Thyroid gland (tissue), 4 donors: Measurements from ENCODE around the gene IL31RA. TPM values are rescaled to one million over a fixed set of nuclear protein-coding genes. Genes with fewer than 3 reads are reported as not detected.

Experiments
- DNase-seq, 2 donors: peaks; one replicate each; pipeline ENCODE4 v3.0.0-alpha.2; 2019
- H3K27ac ChIP-seq, 3 donors: fragments of 200-600 bp; sonication (generic); 1 replicate in 2 of 3; 2 replicates in 1 of 3; pipeline ENCODE4 v1.5.1; 2016 to 2019; ENCODE audit warnings: mild to moderate bottlenecking in 1 of 3, moderate library complexity in 1 of 3
- H3K27me3 ChIP-seq: fragments of 200-600 bp; sonication (generic); one replicate; pipeline ENCODE4 v1.5.1; 2019
- H3K36me3 ChIP-seq, 2 donors: fragments of 200-600 bp; sonication (generic); one replicate each; pipeline ENCODE4 v1.5.1; 2016 to 2019
- H3K4me1 ChIP-seq, 2 donors: fragments of 200-600 bp; sonication (generic); one replicate each; pipeline ENCODE4 v1.5.1; 2017 to 2019
- H3K4me3 ChIP-seq, 3 donors: fragments of 200-600 bp; sonication (generic); replicated peaks in 1 of 3; 1 replicate in 2 of 3; 2 replicates in 1 of 3; pipeline ENCODE4 v1.5.1; 2016; ENCODE audit warnings: mild to moderate bottlenecking in 1 of 3
- H3K9me3 ChIP-seq: fragments of 200-600 bp; sonication (generic); one replicate; pipeline ENCODE4 v1.5.1; 2017
- POLR2A ChIP-seq, 2 donors: fragments of 450-650 bp; IDR thresholded peaks; one replicate each; pipeline ENCODE4 v1.6.1; 2017; ENCODE audit warnings: antibody characterized with exemption in 2 of 2, mild to moderate bottlenecking in 2 of 2, moderate library complexity in 1 of 2
- WGBS, 2 donors: methylation state at CpG; one replicate each; pipeline ENCODE4 v1.1.5; 2017; 5-methylcytosine and 5-hydroxymethylcytosine counted together
- intact Hi-C: fragments of 100-400 bp; cut with DNase I; formaldehyde crosslinking; loops from one replicate; pipeline ENCODE4 v1.15.1; 2023
- total RNA-seq, 4 donors: library from RNA; depleted of rRNA; stranded (reverse); fragments of >200 nt; gene quantifications; one replicate each; pipeline ENCODE4 v1.2.3, GENCODE V29; 2016
- TF ChIP-seq, protein P1 (sequence below), 6 experiments: fragments of 200-600 bp in 3 of 6; fragments of 450-650 bp in 3 of 6; sonication (generic) in 3 of 6; IDR thresholded peaks; one replicate each; pipeline ENCODE4 v1.5.1; 2016 to 2019; ENCODE audit warnings: antibody characterized with exemption in 6 of 6, mild to moderate bottlenecking in 2 of 6, inconsistent platforms in 1 of 6, moderate library complexity in 1 of 6

The IL31RA gene
- total RNA-seq, 4 donors from 2014 or later, result not detected

GRCh38 chr5:55911784-55912653 is 60.9 kb downstream of the IL31RA start:
- no peaks in the 10 kb centered on the region for H3K27me3 ChIP-seq
- no peak overlapping the region for H3K27ac ChIP-seq
- H3K36me3 ChIP-seq, result no peaks in the 10 kb centered on the region
- H3K4me1 ChIP-seq, result no peaks in the 10 kb centered on the region
- intact Hi-C loops, result no loop called here
- 84 to 88% methylated on average over 2 of the region's 2 CpGs for WGBS, 2 donors
- H3K9me3 ChIP-seq, result no peaks in the 10 kb centered on the region
- no peak overlapping the region for H3K4me3 ChIP-seq
- TF ChIP-seq, protein P1, sequence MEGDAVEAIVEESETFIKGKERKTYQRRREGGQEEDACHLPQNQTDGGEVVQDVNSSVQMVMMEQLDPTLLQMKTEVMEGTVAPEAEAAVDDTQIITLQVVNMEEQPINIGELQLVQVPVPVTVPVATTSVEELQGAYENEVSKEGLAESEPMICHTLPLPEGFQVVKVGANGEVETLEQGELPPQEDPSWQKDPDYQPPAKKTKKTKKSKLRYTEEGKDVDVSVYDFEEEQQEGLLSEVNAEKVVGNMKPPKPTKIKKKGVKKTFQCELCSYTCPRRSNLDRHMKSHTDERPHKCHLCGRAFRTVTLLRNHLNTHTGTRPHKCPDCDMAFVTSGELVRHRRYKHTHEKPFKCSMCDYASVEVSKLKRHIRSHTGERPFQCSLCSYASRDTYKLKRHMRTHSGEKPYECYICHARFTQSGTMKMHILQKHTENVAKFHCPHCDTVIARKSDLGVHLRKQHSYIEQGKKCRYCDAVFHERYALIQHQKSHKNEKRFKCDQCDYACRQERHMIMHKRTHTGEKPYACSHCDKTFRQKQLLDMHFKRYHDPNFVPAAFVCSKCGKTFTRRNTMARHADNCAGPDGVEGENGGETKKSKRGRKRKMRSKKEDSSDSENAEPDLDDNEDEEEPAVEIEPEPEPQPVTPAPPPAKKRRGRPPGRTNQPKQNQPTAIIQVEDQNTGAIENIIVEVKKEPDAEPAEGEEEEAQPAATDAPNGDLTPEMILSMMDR (IDR thresholded peaks at IDR 0.05), result no peak
- no peak for TF ChIP-seq POLR2A (IDR thresholded peaks at IDR 0.05)
- DNase-seq, result no peak

DNA sequence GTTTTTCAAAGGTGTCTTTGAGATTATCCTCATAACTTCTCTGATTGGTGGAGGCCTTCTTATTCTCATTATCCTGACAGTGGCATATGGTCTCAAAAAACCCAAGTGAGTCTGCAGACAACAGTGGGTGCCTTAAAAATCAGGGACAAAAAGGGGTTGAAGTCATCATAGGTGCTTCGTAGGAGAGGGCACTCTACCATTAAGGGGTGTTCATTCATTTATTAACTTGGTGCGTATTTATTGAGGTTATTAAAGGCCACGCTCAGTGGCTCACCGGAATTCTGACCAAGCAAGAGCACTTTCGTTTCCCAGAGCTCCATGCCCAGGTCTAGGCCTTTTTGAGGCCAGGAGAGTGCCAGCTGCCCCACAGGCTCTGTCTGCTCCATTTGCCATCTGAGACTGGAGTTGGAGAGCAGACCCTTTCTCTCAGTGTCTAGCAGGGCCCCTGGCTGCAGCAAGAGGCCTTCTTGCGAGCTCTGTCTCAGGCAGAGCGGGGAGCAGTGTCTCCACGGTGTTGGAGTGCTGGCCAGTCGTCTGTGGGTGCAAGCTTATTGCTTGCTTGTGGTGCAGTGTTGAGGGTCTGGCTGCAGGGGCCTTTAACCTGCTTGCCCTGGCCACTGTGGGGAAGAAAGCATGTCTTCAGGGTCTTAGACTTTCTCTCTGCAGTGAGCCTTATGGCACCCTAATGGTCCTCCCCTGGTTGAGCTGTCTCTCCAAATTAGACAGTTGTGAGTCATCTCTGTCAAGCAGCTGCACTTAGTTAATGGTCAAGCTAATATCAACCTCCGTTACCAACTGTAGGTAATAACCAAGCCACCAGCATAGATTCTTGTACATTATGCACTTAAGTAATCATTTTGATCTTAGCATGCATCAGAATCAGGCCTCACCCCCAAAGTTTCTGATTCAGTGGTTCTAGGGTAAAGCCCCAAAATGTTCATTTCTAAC is 62.6 kb downstream of the IL31RA start:
- no peak for TF ChIP-seq POLR2A (IDR thresholded peaks at IDR 0.05)
- TF ChIP-seq, protein P1 (IDR thresholded peaks at IDR 0.05), result no peak
- Histone ChIP-seq H3K9me3 (no peaks in the 10 kb centered on the region), H3K4me1 (no peaks in the 10 kb centered on the region), H3K36me3 (no peaks in the 10 kb centered on the region), H3K27ac (no peak overlapping the region), H3K27me3 (no peaks in the 10 kb centered on the region), H3K4me3 (no peak overlapping the region)
- no peak for DNase-seq
- whole genome bisulfite sequencing, 2 donors, result 93 to 97% methylated on average over 6 to 8 of the region's 10 CpGs
- intact Hi-C loops, result no loop called here

DNA sequence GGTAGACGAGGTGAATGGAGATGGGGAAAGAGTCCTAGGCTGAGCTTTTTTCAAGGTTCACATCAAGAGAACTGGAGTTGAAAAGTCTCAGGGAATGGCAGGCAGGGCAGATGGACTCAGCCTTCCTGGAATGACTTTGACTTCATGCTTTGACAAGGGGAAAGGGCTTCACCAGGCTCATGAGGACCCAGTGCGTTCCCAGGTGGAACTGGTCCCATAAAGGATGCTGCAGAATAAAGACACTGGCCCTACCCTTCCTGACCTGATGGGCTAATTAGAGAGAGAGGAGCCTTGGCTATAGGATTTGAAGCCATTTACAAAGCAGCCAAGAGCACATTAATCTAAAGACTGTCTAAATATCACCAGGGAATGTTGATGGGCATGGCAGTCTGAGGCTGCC is 63.8 kb downstream of the IL31RA start:
- Histone ChIP-seq H3K36me3 (no peaks in the 10 kb centered on the region), H3K27me3 (no peaks in the 10 kb centered on the region), H3K9me3 (no peaks in the 10 kb centered on the region), H3K4me3 (no peak overlapping the region), H3K4me1 (no peaks in the 10 kb centered on the region), H3K27ac (no peak overlapping the region)
- intact Hi-C loops, result no loop called here
- no peak for DNase-seq
- no peak for TF ChIP-seq POLR2A (IDR thresholded peaks at IDR 0.05)
- TF ChIP-seq, protein P1 (IDR thresholded peaks at IDR 0.05), result no peak
- 98 to 100% methylated on average over 2 of the region's 2 CpGs for WGBS, 2 donors

GRCh38 chr5:55915783-55916182 is 64.6 kb downstream of the IL31RA start:
- no peak overlapping the region for H3K27ac ChIP-seq
- no peak overlapping the region for H3K4me3 ChIP-seq
- TF ChIP-seq, protein P1 (IDR thresholded peaks at IDR 0.05), result no peak
- TF ChIP-seq POLR2A (IDR thresholded peaks at IDR 0.05), result no peak
- H3K36me3 ChIP-seq, result no peaks in the 10 kb centered on the region
- H3K4me1 ChIP-seq, result no peaks in the 10 kb centered on the region
- 90 to 94% methylated on average over 3 of the region's 3 CpGs for WGBS, 2 donors
- no peaks in the 10 kb centered on the region for H3K9me3 ChIP-seq
- DNase-seq, result no peak
- no peaks in the 10 kb centered on the region for H3K27me3 ChIP-seq
- intact Hi-C loops, result no loop called here
